HEK293 (cell line): ENCODE measurements around the gene MKLN1.

Experiments used
- CTCF ChIA-PET: fragments of 350-600 bp; formaldehyde crosslinking; extraction: SDS; loops from one replicate; lab custom pipeline; 2021; ENCODE audit warnings: antibody characterized with exemption; lab: Yijun Ruan, JAX
- POLR2A ChIA-PET: fragments of 300-600 bp; formaldehyde crosslinking; extraction: SDS; loops from one replicate; lab custom pipeline; 2020; ENCODE audit warnings: antibody characterized with exemption, inconsistent platforms; lab: Yijun Ruan, JAX
- H3K27ac ChIP-seq: fragments of 200-500 bp; sonication (Bioruptor generic); 2 replicates; pipeline ENCODE4 v1.5.1; 2014; ENCODE audit warnings: low read depth, low read length, control low read depth, inconsistent platforms; ENCODE audit errors: extremely low read depth
- H3K36me3 ChIP-seq, 2 experiments: fragments of 200-500 bp in 1 of 2; sonication (Bioruptor generic) in 1 of 2; 1 replicate in 1 of 2; 2 replicates in 1 of 2; pipeline ENCODE4 v1.5.1; 2014 to 2017; ENCODE audit warnings: inconsistent platforms in 2 of 2, low read length in 2 of 2; ENCODE audit not compliant: control insufficient read depth in 2 of 2, insufficient read depth in 1 of 2
- H3K4me1 ChIP-seq: fragments of 200-500 bp; sonication (Bioruptor generic); 2 replicates; pipeline ENCODE4 v1.5.1; 2014; ENCODE audit warnings: mild to moderate bottlenecking, low read length, inconsistent platforms; ENCODE audit not compliant: control insufficient read depth, insufficient read depth
- H3K4me3 ChIP-seq: 2 replicates; pipeline ENCODE4 v1.5.1; 2011; ENCODE audit warnings: low read depth, mild to moderate bottlenecking, control low read depth, low read length, moderate library complexity
- H3K9me3 ChIP-seq: fragments of 200-500 bp; sonication (Bioruptor generic); 2 replicates; pipeline ENCODE4 v1.5.1; 2014; ENCODE audit warnings: low read depth, low read length, inconsistent platforms; ENCODE audit not compliant: control insufficient read depth, insufficient read depth
- GLI2 ChIP-seq: fragments of 450-650 bp; formaldehyde crosslinking; IDR thresholded peaks from 2 replicates; pipeline ENCODE4; 2017; ENCODE audit warnings: missing biosample characterization, missing genetic modification characterization, low read depth, borderline replicate concordance
- MZF1 ChIP-seq: fragments of 450-650 bp; formaldehyde crosslinking; IDR thresholded peaks from 2 replicates; pipeline ENCODE4 v1.5.1; 2017; ENCODE audit warnings: missing biosample characterization, missing genetic modification characterization, borderline replicate concordance
- REPIN1 ChIP-seq: fragments of 450-650 bp; formaldehyde crosslinking; IDR thresholded peaks from 2 replicates; pipeline ENCODE4 v1.5.1; 2017; ENCODE audit warnings: missing biosample characterization, missing genetic modification characterization, low read depth
- ZBTB7A ChIP-seq: fragments of 450-650 bp; formaldehyde crosslinking; IDR thresholded peaks from 2 replicates; pipeline ENCODE4 v1.5.1; 2016; ENCODE audit warnings: low read depth, missing biosample characterization, missing genetic modification characterization
- ZEB2 ChIP-seq: fragments of 450-650 bp; formaldehyde crosslinking; IDR thresholded peaks from 2 replicates; pipeline ENCODE4 v1.5.1; 2016; ENCODE audit warnings: missing biosample characterization, missing genetic modification characterization
- ZFP41 ChIP-seq: fragments of 450-650 bp; formaldehyde crosslinking; IDR thresholded peaks from 2 replicates; pipeline ENCODE4 v1.5.1; 2016; ENCODE audit warnings: missing biosample characterization, missing genetic modification characterization, borderline replicate concordance
- ZNF223 ChIP-seq: fragments of 450-650 bp; formaldehyde crosslinking; IDR thresholded peaks from 2 replicates; pipeline ENCODE4 v1.5.1; 2016; ENCODE audit warnings: missing biosample characterization, missing genetic modification characterization
- ZNF311 ChIP-seq: fragments of 450-650 bp; formaldehyde crosslinking; IDR thresholded peaks from 2 replicates; pipeline ENCODE4 v1.5.1; 2017; ENCODE audit warnings: missing biosample characterization, missing genetic modification characterization, borderline replicate concordance
- ZNF341 ChIP-seq: fragments of 450-650 bp; formaldehyde crosslinking; IDR thresholded peaks from 2 replicates; pipeline ENCODE4; 2016; ENCODE audit warnings: low read depth, missing biosample characterization, missing genetic modification characterization
- ZNF350 ChIP-seq: fragments of 450-650 bp; formaldehyde crosslinking; IDR thresholded peaks from 2 replicates; pipeline ENCODE4 v1.5.0; 2017; ENCODE audit warnings: missing biosample characterization, mild to moderate bottlenecking, missing genetic modification characterization
- ZNF549 ChIP-seq: fragments of 450-650 bp; IDR thresholded peaks from 2 replicates; pipeline ENCODE4 v1.5.1; 2018; ENCODE audit warnings: missing biosample characterization, missing genetic modification characterization, mild to moderate bottlenecking, inconsistent platforms, moderate library complexity
- ZNF558 ChIP-seq: fragments of 450-650 bp; formaldehyde crosslinking; IDR thresholded peaks from 2 replicates; pipeline ENCODE4 v1.5.1; 2016; ENCODE audit warnings: missing biosample characterization, missing genetic modification characterization
- ZNF571 ChIP-seq: fragments of 450-650 bp; formaldehyde crosslinking; IDR thresholded peaks from 2 replicates; pipeline ENCODE4 v1.5.0; 2017; ENCODE audit warnings: missing biosample characterization, missing genetic modification characterization
- ZNF621 ChIP-seq: fragments of 450-650 bp; formaldehyde crosslinking; IDR thresholded peaks from 2 replicates; pipeline ENCODE4 v1.5.1; 2017; ENCODE audit warnings: missing biosample characterization, missing genetic modification characterization
- ZNF658 ChIP-seq: fragments of 450-650 bp; formaldehyde crosslinking; IDR thresholded peaks from 2 replicates; pipeline ENCODE4; 2016; ENCODE audit warnings: missing biosample characterization, missing genetic modification characterization
- ZSCAN16 ChIP-seq: fragments of 450-650 bp; formaldehyde crosslinking; IDR thresholded peaks from 2 replicates; pipeline ENCODE4 v1.5.1; 2016; ENCODE audit warnings: missing biosample characterization, missing genetic modification characterization
- TF ChIP-seq, protein P1 (sequence below): fragments of 450-650 bp; formaldehyde crosslinking; IDR thresholded peaks from 2 replicates; pipeline ENCODE4 v1.5.1; 2016; ENCODE audit warnings: missing biosample characterization, missing genetic modification characterization
- TF ChIP-seq, protein P2 (sequence below): fragments of 450-650 bp; formaldehyde crosslinking; IDR thresholded peaks from 2 replicates; pipeline ENCODE4 v1.5.1; 2016; ENCODE audit warnings: missing biosample characterization, missing genetic modification characterization
- TF ChIP-seq, protein P3 (sequence below): fragments of 450-650 bp; formaldehyde crosslinking; IDR thresholded peaks from 2 replicates; pipeline ENCODE4 v1.5.1; 2016; ENCODE audit warnings: missing biosample characterization, missing genetic modification characterization, borderline replicate concordance
- TF ChIP-seq, protein P4 (sequence below): fragments of 450-650 bp; IDR thresholded peaks from 2 replicates; pipeline ENCODE4 v1.5.1; 2018; ENCODE audit warnings: missing biosample characterization, missing genetic modification characterization
- TF ChIP-seq, protein P5 (sequence below): fragments of 450-650 bp; formaldehyde crosslinking; IDR thresholded peaks from 2 replicates; pipeline ENCODE4 v1.5.1; 2016; ENCODE audit warnings: missing biosample characterization, missing genetic modification characterization

Gene MKLN1

DNA sequence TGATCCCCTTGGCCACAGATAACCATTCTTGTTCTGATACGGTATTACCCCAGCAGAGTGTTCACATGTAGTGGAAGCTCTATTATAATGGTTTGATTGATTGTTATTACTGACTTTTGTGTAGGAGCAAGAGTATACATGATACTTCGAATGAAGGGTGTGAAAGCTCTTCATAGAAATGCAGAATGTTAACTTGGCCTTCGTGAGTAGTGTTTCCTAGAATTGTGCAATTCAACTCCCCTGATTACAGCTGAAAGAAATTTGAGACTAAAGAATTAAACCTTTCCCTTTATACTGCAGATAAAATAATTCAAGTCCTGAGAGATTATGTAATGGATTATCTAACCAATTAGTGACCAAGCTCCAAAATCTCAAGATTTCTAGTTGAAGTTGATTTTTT is 38.2 kb downstream of the MKLN1 start (continued):
- TF ChIP-seq, protein P1, sequence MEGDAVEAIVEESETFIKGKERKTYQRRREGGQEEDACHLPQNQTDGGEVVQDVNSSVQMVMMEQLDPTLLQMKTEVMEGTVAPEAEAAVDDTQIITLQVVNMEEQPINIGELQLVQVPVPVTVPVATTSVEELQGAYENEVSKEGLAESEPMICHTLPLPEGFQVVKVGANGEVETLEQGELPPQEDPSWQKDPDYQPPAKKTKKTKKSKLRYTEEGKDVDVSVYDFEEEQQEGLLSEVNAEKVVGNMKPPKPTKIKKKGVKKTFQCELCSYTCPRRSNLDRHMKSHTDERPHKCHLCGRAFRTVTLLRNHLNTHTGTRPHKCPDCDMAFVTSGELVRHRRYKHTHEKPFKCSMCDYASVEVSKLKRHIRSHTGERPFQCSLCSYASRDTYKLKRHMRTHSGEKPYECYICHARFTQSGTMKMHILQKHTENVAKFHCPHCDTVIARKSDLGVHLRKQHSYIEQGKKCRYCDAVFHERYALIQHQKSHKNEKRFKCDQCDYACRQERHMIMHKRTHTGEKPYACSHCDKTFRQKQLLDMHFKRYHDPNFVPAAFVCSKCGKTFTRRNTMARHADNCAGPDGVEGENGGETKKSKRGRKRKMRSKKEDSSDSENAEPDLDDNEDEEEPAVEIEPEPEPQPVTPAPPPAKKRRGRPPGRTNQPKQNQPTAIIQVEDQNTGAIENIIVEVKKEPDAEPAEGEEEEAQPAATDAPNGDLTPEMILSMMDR (tag by site-specific recombination): no peak
- TF ChIP-seq ZNF658 (tag by site-specific recombination) (no peak), ZNF549 (tag by site-specific recombination) (no peak), ZNF571 (tag by site-specific recombination) (no peak), ZNF223 (tag by site-specific recombination) (no peak), ZFP41 (no peak)

DNA sequence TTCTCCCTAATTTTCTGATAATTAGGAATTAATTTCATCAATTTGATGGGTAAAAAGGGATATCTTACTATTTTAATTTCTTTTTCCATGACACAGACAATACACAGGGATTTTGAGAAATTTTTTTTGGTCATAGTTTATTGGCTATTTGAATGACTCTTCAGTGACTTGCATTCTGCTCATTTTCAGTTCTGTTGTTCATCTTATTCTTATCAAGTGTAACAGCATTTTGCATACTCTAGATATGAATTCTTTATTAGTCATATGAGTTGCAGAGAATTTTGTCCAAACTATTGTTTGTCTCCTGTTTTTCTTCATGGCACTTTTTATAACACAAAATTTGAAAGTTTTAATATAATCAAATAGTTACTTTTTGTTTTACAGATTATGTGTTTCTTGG is 41.7 kb downstream of the MKLN1 start:
- no peak overlapping the region for H3K27ac ChIP-seq
- CTCF ChIA-PET: no interaction called here
- no peak overlapping the region for H3K4me3 ChIP-seq
- no peak for TF ChIP-seq MZF1 (tag by site-specific recombination)
- no peak for TF ChIP-seq ZNF558 (tag by site-specific recombination)
- no peak for TF ChIP-seq ZNF350
- TF ChIP-seq, protein P2, sequence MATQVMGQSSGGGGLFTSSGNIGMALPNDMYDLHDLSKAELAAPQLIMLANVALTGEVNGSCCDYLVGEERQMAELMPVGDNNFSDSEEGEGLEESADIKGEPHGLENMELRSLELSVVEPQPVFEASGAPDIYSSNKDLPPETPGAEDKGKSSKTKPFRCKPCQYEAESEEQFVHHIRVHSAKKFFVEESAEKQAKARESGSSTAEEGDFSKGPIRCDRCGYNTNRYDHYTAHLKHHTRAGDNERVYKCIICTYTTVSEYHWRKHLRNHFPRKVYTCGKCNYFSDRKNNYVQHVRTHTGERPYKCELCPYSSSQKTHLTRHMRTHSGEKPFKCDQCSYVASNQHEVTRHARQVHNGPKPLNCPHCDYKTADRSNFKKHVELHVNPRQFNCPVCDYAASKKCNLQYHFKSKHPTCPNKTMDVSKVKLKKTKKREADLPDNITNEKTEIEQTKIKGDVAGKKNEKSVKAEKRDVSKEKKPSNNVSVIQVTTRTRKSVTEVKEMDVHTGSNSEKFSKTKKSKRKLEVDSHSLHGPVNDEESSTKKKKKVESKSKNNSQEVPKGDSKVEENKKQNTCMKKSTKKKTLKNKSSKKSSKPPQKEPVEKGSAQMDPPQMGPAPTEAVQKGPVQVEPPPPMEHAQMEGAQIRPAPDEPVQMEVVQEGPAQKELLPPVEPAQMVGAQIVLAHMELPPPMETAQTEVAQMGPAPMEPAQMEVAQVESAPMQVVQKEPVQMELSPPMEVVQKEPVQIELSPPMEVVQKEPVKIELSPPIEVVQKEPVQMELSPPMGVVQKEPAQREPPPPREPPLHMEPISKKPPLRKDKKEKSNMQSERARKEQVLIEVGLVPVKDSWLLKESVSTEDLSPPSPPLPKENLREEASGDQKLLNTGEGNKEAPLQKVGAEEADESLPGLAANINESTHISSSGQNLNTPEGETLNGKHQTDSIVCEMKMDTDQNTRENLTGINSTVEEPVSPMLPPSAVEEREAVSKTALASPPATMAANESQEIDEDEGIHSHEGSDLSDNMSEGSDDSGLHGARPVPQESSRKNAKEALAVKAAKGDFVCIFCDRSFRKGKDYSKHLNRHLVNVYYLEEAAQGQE: no peak
- TF ChIP-seq GLI2 (tag by site-specific recombination): no peak
- TF ChIP-seq, protein P3, sequence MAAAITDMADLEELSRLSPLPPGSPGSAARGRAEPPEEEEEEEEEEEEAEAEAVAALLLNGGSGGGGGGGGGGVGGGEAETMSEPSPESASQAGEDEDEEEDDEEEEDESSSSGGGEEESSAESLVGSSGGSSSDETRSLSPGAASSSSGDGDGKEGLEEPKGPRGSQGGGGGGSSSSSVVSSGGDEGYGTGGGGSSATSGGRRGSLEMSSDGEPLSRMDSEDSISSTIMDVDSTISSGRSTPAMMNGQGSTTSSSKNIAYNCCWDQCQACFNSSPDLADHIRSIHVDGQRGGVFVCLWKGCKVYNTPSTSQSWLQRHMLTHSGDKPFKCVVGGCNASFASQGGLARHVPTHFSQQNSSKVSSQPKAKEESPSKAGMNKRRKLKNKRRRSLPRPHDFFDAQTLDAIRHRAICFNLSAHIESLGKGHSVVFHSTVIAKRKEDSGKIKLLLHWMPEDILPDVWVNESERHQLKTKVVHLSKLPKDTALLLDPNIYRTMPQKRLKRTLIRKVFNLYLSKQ: no peak
- no peak for TF ChIP-seq ZNF311 (tag by site-specific recombination)
- TF ChIP-seq, protein P4, sequence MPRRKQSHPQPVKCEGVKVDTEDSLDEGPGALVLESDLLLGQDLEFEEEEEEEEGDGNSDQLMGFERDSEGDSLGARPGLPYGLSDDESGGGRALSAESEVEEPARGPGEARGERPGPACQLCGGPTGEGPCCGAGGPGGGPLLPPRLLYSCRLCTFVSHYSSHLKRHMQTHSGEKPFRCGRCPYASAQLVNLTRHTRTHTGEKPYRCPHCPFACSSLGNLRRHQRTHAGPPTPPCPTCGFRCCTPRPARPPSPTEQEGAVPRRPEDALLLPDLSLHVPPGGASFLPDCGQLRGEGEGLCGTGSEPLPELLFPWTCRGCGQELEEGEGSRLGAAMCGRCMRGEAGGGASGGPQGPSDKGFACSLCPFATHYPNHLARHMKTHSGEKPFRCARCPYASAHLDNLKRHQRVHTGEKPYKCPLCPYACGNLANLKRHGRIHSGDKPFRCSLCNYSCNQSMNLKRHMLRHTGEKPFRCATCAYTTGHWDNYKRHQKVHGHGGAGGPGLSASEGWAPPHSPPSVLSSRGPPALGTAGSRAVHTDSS (tag by site-specific recombination): no peak
- TF ChIP-seq ZEB2 (tag by site-specific recombination): no peak
- TF ChIP-seq ZBTB7A (tag by site-specific recombination): no peak
- no peak for TF ChIP-seq ZNF621
- no peak for TF ChIP-seq REPIN1 (tag by site-specific recombination)
- TF ChIP-seq ZSCAN16 (tag by site-specific recombination): no peak
- TF ChIP-seq, protein P5, sequence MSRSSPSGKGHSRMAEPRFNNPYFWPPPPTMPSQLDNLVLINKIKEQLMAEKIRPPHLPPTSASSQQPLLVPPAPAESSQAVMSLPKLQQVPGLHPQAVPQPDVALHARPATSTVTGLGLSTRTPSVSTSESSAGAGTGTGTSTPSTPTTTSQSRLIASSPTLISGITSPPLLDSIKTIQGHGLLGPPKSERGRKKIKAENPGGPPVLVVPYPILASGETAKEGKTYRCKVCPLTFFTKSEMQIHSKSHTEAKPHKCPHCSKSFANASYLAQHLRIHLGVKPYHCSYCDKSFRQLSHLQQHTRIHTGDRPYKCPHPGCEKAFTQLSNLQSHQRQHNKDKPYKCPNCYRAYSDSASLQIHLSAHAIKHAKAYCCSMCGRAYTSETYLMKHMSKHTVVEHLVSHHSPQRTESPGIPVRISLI (tag by site-specific recombination): no peak
- no peak for TF ChIP-seq ZNF341 (tag by site-specific recombination)
- H3K9me3 ChIP-seq: no peaks in the 10 kb centered on the region
- POLR2A ChIA-PET: no interaction called here
- H3K36me3 ChIP-seq: no peaks in the 10 kb centered on the region
- H3K4me1 ChIP-seq: peaks cover 3% of the 10 kb centered on the region
